NCI-H69 (cell line): ENCODE data around the gene SLC12A3.
"Not testable (repeated sequence)": the region's sequence is repeated elsewhere in the genome, so short reads cannot be mapped to it uniquely, and the experiment has no call there.

ENCODE experiments used
- DNase-seq: peaks from one replicate; lab custom pipeline; 2025; lab: John Stamatoyannopoulos, UW

SLC12A3 gene

GRCh38 chr16:56919099-56919800, 54.2 kb downstream of the SLC12A3 start:
- no peak for DNase-seq

- DNase-seq = no peak
These were observed 56.6 kb downstream of the SLC12A3 start for GRCh38 chr16:56921571-56921970.

DNA sequence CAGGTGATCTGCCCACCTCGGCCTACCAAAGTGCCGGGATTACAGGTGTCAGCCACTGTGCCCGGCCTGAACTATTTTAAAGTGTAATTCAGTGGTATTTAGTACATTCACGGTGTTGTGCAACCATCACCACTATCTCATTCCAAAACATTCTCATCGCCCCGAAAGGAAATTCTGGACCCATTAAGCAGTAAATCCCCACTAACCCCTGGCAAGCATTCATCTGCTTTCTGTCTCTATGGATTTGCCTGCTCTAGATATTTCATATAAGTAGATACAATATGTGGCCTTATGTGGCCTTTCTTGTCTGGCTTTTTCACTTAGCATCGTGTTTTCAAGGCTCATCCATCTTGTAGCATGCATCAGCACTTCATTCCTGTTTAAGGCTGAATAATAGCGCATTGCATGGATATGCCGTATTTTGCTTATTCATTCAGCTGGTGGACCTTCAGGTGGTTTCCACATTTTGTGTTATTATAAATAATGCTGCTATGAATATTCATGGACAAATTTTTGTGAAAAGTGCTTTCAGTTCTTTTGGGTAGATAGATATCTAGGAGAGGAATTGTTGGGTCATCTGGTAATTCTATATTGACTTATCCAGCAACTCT, 58.6 kb downstream of the SLC12A3 start:
- no peak for DNase-seq

DNA sequence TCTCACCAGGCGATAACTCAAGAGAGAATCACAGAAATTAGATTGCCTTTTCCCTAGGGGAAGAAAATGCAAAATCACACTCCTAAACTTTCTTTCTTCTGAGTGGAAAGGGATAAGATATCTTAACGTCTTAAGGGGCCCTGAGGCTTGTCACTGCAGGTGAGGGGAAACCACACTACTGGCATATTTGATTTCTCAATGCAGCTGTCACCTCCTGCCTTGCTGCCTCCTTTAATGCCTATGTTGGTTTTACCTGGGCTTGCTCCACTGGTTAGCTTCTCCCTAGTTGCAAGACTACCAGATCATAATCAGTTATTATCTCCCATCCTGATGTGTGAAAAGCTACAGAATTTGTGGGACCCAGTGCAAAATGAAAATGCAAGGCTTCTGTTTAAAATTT, 62.5 kb downstream of the SLC12A3 start:
- no peak for DNase-seq

- DNase-seq = no peak
These were observed 64.6 kb downstream of the SLC12A3 start for GRCh38 chr16:56929639-56930038.

GRCh38 chr16:56930486-56931270, 65.7 kb downstream of the SLC12A3 start:
- DNase-seq = peak; percentile 54

GRCh38 chr16:56931271-56931891, 66.4 kb downstream of the SLC12A3 start:
- DNase-seq = peak; percentile 41

- peak; percentile 96 for DNase-seq
These were observed 67.1 kb downstream of the SLC12A3 start, which contains the start of gene HERPUD1 for GRCh38 chr16:56931892-56932720. HERPUD1 (plus strand) TSS chr16:56932142; CDS start chr16:56932245, 103 bp downstream.

DNA sequence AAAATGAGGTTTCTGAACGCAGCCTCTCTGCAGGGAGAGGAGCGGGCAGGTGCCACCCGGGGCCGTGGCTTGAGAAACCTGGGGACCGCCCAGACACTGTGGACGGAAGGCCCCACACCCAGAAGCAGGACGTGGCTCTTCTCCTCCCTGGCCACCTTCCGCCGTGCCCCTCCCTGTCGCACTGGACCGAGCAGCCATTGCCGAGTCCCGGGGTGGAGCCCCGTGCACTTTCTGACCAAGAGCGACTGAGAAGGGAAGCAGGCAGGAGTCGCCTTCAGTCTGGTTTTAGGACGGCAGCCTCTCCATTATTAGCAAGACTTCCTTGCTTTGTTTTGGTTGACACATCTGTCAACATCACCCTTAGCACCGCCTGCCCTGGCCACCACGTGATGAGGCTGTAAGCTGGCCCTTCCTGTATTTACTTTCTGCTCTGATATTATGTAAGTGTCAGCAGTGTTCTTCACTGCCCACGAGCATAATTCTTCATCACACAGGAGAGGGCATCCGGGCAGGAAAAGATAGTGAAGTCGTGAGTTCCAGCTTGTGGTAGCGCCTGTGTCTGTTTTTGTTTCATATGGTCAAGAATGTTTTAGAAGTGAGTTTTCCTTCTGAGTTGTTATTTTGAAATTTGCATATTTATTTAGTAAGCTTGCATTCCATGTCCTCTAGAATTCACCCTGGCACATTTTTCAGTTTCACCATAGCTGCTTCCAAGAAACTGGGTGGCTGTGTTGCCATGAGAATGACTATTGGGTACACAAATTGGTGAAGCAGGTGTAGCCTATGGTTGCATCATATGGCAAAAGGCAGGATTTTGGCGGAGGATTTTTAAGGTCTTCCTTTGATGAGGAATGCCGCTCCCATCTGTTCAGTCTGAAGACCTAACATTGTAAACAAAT, 68.0 kb downstream of the SLC12A3 start:
- peak; percentile 65 for DNase-seq

GRCh38 chr16:56933828-56934598, 69.0 kb downstream of the SLC12A3 start:
- DNase-seq = peak; percentile 16

- DNase-seq = not testable (repeated sequence)
These were observed 69.7 kb downstream of the SLC12A3 start for GRCh38 chr16:56934599-56935145.

DNA sequence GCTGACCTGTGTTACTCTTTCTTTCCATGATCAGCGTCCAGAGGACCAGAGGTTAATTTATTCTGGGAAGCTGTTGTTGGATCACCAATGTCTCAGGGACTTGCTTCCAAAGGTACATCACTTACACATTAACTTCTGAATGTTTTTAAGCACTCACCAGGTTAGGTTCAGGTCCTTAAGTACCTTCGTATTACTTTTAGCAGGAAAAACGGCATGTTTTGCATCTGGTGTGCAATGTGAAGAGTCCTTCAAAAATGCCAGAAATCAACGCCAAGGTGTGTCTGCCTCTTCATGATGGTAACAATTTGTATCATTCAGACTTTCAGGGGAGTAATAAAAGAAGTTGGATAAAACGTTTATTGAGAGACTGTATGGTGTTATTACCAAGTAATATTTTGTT, 70.2 kb downstream of the SLC12A3 start:
- no peak for DNase-seq

DNA sequence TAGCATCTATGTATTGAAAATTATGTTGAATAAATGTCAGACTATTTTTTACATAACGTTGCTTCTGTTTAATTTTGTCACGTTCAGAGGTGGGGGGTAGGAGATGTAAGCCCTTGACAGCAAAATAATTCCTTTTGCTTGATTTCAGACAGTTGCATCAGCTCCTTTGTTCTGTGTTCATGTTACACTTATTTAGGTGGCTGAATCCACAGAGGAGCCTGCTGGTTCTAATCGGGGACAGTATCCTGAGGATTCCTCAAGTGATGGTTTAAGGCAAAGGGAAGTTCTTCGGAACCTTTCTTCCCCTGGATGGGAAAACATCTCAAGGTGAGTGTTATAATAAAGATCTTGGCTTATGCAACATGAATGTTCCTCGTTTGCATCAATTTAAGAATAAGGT, 71.5 kb downstream of the SLC12A3 start:
- peak; percentile 5 for DNase-seq

GRCh38 chr16:56936950-56937349, 71.9 kb downstream of the SLC12A3 start:
- no peak for DNase-seq

DNA sequence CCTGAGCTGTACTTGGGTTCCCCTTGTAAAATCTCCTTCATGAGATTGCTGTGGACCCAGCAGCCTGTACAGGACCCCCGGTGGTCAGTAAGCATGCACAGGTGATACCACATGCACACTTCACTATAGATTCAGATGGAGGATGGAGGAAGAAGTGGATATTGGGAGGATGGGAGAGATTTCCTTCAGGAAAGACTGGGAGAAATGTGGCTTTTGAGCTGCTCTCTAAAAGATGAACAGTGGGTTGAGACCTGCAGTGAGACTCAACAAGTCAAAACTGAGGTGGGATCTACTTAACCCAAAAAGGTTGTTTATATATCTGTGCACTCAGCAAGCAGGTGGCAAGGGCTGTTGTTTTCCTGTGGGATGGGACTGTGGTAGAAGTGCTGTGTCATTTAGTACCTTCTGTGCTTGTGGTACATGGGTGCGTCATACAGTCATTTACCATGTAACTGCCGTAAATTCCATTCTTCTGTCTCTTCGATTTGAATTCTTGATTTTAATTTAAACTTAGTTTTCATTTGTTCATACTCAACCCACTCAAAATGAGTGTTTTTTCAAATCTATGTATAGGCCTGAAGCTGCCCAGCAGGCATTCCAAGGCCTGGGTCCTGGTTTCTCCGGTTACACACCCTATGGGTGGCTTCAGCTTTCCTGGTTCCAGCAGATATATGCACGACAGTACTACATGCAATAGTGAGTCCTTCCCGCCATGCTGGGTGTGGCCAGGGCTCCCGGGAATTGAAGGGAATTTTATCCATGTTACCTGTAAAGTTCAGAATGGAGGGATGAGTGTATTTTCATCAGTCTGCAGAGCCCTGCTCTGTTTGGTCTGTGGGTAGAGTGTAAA, 73.9 kb downstream of the SLC12A3 start:
- DNase-seq = no peak

GRCh38 chr16:56939801-56940200, 74.8 kb downstream of the SLC12A3 start:
- no peak for DNase-seq

DNA sequence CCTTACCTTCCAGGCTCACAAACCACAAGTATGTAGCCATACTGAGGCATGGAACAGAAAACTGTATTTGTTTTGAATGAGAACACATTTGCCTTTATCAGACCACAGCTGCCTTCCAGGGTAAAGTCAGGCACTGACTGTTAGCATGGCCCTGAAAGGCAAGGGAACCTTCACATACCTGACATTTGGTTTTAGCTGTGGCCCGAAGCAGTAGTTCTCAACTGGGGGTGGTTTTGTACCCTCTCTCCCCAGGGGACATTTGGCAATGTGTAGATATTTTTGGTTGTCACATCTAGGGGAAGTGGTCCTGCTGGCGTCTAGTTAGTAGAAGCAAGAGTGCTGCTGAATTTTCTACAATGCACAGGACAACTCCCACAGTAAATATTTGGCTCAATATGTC, 76.1 kb downstream of the SLC12A3 start:
- DNase-seq = no peak

- DNase-seq = no peak
These were observed 76.9 kb downstream of the SLC12A3 start for GRCh38 chr16:56941856-56942331.
